ENCODE measurements around the gene UBALD2. TPM values are rescaled to one million over a fixed set of nuclear protein-coding genes. Genes with fewer than 3 reads are reported as not detected.

The UBALD2 gene
- total and polyA plus RNA-seq, 2 of the 13 experiments (the other 11 are each of a cell fraction or from before 2014, with no cell fraction given), result 3.3 to 89.7 TPM

DNA sequence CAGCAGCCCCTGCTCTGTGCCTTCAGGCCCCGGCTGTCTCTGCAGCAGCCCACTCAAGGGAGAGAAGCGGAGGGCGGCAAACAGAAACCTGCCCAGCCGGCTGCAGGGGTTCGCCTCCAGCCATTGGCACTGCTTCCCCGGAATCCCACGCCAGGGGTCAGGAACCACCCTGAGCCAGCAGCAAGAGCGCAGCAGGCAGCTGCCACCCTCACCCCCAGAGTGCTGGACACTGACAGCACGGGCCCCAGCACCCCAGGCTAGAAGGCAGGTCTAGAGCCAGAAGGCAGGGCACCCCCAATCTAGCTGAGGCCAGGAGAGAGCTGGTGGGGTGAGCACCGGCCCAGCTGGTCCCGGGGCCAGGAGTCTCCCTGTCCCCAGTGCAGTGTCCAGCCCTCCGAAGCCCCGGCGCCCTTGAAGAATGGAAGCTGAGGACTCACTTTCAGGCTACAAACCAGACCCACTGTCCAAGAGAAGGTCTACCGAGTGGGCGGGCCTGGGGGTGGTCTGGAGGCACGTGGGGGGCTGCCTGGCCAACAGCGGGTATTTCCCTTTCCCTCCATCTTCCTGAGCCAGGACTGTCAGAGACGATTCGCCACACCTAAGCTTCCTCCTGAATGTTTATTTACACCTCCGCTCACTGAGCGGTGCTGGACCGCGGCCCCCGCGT, 8.4 kb downstream of the UBALD2 start:
- Histone ChIP-seq H3K4me3 (replicated peaks in 1 of 3; ENCODE audit: insufficient read depth in 1 of 3, low read depth in 2 of 3, low read length in 3 of 3) (no peak overlapping the region), H3K4me2 (ENCODE audit: low read depth, low read length) (no peak overlapping the region), H3K4me1 (ENCODE audit: insufficient read depth, low read length) (peaks cover 22% of the 10 kb centered on the region), H2AFZ (ENCODE audit: low read length) (no peak overlapping the region), H3K9ac (ENCODE audit: insufficient read depth, low read depth, low read length) (no peak overlapping the region), H3K27me3 (ENCODE audit: control insufficient read depth in 1 of 2, insufficient read depth in 2 of 2, low read length in 2 of 2) (no peaks in the 10 kb centered on the region), H3K79me2 (ENCODE audit: insufficient read depth, low read length) (peaks cover 7% of the 10 kb centered on the region), H3K36me3 (replicated peaks in 1 of 2; ENCODE audit: control insufficient read depth in 1 of 2, insufficient read depth in 2 of 2, low read length in 2 of 2) (peaks cover 6 to 12% of the 10 kb centered on the region in 2 experiments; a peak in 3 of 5 replicates), H4K20me1 (ENCODE audit: insufficient read depth, low read length) (no peaks in the 10 kb centered on the region; the same call in 1 of the 2 replicates), H3K9me3 (ENCODE audit: low read length) (no peaks in the 10 kb centered on the region), H3K27ac (ENCODE audit: extremely low read length, insufficient read depth, low read length) (no peak overlapping the region)
- ATAC-seq, result peak; percentile 10
- in situ Hi-C loops (cut with HindIII; ENCODE audit: extremely low pct_ligation_motif_present, low pct_unique_long_range_greater_than_20kb) (no loop called here), intact Hi-C loops (cut with micrococcal nuclease; ENCODE audit: unreplicated experiment) (loop anchor here (10.0 kb wide), 1 partner anchor 89 kb away; no protein-coding TSS in a partner anchor)
- 77% methylated on average over 25 of the region's 26 CpGs for WGBS (ENCODE audit: low lambda C conversion rate)
- no TSS peak for BruUV-seq (replicated peaks)
- no peak for FAIRE-seq
- POLR2A ChIA-PET, result interaction anchor here (1.4 to 1.5 kb wide), 2 partner anchors 9 to 14 kb away, joined by 6 to 10 read pairs; partner anchors contain the start of gene UBALD2
- no peak for TF ChIP-seq HMG20A (CRISPR knock-in tag; IDR thresholded peaks at IDR 0.05; ENCODE audit: borderline replicate concordance)
- peak; percentile 70 for TF ChIP-seq AGO2 (optimal IDR thresholded peaks at IDR 0.05; ENCODE audit: low read depth, low read length)
- TF ChIP-seq HNRNPLL (IDR thresholded peaks at IDR 0.05; ENCODE audit: low read depth, low read length, poor library complexity, severe bottlenecking), result peak; percentile 18
- no peak for TF ChIP-seq BCL6 (CRISPR knock-in tag; IDR thresholded peaks at IDR 0.05)
- TF ChIP-seq BHLHE40 (IDR thresholded peaks at IDR 0.05; ENCODE audit: low read length), result no peak
- TF ChIP-seq ZNF773 (CRISPR knock-in tag; IDR thresholded peaks at IDR 0.05; ENCODE audit: borderline replicate concordance), result no peak
- TF ChIP-seq, protein P1, sequence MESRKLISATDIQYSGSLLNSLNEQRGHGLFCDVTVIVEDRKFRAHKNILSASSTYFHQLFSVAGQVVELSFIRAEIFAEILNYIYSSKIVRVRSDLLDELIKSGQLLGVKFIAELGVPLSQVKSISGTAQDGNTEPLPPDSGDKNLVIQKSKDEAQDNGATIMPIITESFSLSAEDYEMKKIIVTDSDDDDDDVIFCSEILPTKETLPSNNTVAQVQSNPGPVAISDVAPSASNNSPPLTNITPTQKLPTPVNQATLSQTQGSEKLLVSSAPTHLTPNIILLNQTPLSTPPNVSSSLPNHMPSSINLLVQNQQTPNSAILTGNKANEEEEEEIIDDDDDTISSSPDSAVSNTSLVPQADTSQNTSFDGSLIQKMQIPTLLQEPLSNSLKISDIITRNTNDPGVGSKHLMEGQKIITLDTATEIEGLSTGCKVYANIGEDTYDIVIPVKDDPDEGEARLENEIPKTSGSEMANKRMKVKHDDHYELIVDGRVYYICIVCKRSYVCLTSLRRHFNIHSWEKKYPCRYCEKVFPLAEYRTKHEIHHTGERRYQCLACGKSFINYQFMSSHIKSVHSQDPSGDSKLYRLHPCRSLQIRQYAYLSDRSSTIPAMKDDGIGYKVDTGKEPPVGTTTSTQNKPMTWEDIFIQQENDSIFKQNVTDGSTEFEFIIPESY (CRISPR knock-in tag; IDR thresholded peaks at IDR 0.05), result peak; percentile 50; the same call in 1 of the 2 replicates
- no peak for TF ChIP-seq MTA1 (CRISPR knock-in tag; IDR thresholded peaks at IDR 0.05; ENCODE audit: borderline replicate concordance)
- 0 out of 2 replicates have a peak, but pooled peaks have one; percentile 7 for TF ChIP-seq POLR2AphosphoS2 (IDR thresholded peaks at IDR 0.05; ENCODE audit: low read depth, low read length)
- no peak for DNase-seq (ENCODE audit: low spot score)
- CTCF ChIA-PET (ENCODE audit: low intra/inter-chr PET ratio, low total read pairs), result no interaction called here

Data from HepG2 (cell line).